Prostate gland (tissue), 2 donors: Measurements from ENCODE around the gene TRAF3.

Experiments used
- POLR2AphosphoS5 ChIP-seq: sonication (generic); formaldehyde crosslinking; IDR thresholded peaks from one replicate; pipeline ENCODE4 v1.6.1; 2017; ENCODE audit warnings: antibody characterized with exemption
- TF ChIP-seq, protein P1 (sequence below), 4 experiments: fragments of 200-600 bp in 2 of 4; fragments of 450-650 bp in 2 of 4; sonication (generic) in 2 of 4; IDR thresholded peaks; 1 replicate in 3 of 4; 2 replicates in 1 of 4; pipeline ENCODE4 v1.5.1; 2016 to 2019; ENCODE audit warnings: antibody characterized with exemption in 4 of 4, mild to moderate bottlenecking in 2 of 4, moderate library complexity in 2 of 4

DNA sequence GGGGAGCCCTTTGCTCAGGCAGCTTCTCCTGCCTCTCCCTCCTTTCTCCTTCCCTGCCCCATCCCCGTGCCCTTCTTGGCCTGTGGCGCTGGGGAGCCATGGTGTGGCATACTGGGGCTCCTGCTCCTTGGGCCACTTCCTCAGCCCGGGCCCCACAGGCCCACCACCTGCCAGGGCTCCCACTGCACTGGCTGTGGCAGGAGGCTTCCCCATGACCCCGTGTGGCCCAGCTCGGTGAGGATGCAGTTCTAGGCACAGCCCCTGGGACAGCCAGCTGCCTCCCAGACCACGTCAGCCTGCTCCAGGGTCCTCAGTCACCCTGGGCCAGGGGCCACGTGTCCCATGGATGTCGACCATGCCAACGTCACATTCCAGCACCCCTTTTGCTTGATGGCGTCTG lies 132.2 kb downstream of the TRAF3 start:
- TF ChIP-seq, protein P1, sequence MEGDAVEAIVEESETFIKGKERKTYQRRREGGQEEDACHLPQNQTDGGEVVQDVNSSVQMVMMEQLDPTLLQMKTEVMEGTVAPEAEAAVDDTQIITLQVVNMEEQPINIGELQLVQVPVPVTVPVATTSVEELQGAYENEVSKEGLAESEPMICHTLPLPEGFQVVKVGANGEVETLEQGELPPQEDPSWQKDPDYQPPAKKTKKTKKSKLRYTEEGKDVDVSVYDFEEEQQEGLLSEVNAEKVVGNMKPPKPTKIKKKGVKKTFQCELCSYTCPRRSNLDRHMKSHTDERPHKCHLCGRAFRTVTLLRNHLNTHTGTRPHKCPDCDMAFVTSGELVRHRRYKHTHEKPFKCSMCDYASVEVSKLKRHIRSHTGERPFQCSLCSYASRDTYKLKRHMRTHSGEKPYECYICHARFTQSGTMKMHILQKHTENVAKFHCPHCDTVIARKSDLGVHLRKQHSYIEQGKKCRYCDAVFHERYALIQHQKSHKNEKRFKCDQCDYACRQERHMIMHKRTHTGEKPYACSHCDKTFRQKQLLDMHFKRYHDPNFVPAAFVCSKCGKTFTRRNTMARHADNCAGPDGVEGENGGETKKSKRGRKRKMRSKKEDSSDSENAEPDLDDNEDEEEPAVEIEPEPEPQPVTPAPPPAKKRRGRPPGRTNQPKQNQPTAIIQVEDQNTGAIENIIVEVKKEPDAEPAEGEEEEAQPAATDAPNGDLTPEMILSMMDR (IDR thresholded peaks at IDR 0.05): no peak
- no peak for TF ChIP-seq POLR2AphosphoS5
